Left cardiac atrium (tissue), 4 donors: ENCODE data around the gene DHX58. TPM values are rescaled to one million over a fixed set of nuclear protein-coding genes. Genes with fewer than 3 reads are reported as not detected.

Experiments used
- ATAC-seq, 2 donors: fragments of 200-7000 bp; cut with Tn5 transposase; one replicate each; pipeline ENCODE4 v1.9.1; 2020; ENCODE audit warnings: mild to moderate bottlenecking in 2 of 2, moderate library complexity in 2 of 2
- DNase-seq: peaks from one replicate; pipeline ENCODE4 v3.0.0-alpha.2; 2020
- intact Hi-C, 2 donors: fragments of 100-400 bp; cut with DNase I; formaldehyde crosslinking; loops; one replicate each; pipeline versions ENCODE4 v1.14.1 to v1.15.1; 2022 to 2023
- total RNA-seq, 2 donors: library from RNA; stranded (reverse); fragmentation: NEBNext Ultra II Directional; extraction: Animal tissue kit (Norgen Biotek cat#: 25700); gene quantifications; one replicate each; pipeline ENCODE4 v1.2.1, GENCODE V29; 2021
- donor health status: DM: no; HTN: yes; CAD: no.
- donor health status: DM: no; HTN: yes; CAD: no; lungs with severe emphysema.
- donor health status: DM: yes; HTN: yes; CAD: no.
- donor health status: Dilated cardiomyopathy.

DHX58 gene
- total RNA-seq, 2 donors from 2014 or later, result 6.4 to 6.7 TPM

- ATAC-seq (peak in 1 of 2 donors; percentile 34), DNase-seq (peak; percentile 51)
- intact Hi-C loops, result loop anchor here in 1 of 2 donors (5.0 kb wide), 2 partner anchors 35 to 50 kb away; no protein-coding TSS in a partner anchor
These were observed 45.0 kb downstream of the DHX58 start for GRCh38 chr17:42067371-42068091.

DNA sequence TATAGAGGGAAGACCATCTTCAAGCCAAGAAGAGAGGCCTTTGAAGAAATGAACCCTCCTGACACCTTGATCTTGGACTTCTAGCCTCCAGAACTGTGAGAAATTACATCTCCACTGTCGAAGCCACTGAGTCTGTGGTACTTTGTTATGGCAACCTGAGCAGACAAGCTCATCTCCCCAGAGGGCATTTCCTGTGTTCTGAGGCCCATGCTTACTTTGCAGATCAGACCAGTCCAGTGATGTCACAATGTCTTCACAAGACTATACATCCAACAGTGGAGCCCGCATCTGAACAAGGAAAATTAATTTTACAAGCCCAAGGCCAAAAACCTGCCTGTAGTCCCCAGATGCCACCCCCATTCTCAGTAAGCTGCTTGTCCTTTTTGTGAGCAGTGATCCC, 47.3 kb downstream of the DHX58 start:
- intact Hi-C loops, result loop anchor here in 1 of 2 donors (5.0 kb wide), 2 partner anchors 37 to 52 kb away; no protein-coding TSS in a partner anchor
- ATAC-seq, result no peak
- DNase-seq, result no peak

DNA sequence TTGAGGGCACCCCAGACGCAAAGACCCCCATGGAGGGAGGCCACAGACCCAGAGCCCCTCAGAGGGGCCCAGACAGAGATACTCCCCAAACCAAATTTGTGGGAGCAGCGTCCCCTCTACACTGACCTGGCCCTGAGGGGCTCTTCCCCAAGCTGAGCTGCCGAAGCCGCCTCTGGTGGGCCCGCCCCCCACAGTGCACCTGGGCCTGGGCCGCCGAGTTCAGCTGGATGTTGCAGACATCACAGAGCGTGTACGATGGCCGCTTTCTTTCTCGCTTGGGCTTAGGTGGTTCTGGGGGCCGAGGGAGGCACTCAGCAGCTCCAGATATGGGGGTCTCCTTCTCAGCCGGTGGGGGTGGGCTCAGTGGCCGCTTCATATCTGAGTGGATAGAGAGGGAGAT, 49.8 kb downstream of the DHX58 start:
- no peak for DNase-seq

DNA sequence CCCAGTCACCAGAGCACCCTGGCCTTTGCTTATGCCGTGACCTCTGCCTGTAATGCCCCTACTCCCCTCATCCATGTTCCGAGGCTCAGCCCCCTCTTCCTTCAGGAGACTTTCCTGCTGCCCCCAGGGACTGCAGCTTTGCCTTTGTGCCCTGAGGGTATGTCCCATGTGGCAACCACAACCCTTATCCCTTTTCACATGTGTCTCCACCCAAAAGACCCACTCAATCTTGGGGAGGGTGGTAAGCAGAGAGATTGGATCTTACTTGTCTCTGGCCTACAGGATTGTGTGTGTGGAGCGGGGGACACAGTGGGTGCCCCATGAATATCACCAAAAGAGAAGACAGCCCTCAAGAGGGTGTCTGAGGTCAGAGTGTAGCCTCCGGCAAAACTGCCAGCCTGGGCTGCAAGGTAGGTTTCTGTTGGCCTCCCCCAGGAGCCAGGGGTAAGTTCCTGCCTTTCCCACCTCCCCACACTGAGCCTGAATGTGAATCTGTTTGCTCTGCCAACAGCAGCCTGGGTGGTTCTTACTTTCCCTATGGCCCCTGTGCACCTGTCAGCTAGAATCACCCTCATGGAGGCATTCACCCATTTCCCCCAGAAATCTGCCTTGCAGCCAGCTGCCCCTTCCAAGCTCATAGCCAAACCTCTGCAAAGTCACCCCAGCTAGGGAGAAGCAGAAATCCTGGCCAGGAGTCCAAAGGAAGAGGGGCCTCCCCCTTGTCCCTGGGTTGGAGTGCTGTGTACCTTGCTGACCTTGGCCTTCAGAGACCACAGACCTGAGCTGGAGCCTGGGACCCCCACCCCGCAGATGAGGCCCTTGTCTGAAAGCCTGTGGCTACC, 50.6 kb downstream of the DHX58 start:
- ATAC-seq (no peak), DNase-seq (no peak)
- intact Hi-C loops, result loop anchor here in 1 of 2 donors (5.0 kb wide), 1 partner anchor 35 kb away; no protein-coding TSS in a partner anchor

More for the DNA sequence above, 49.8 kb downstream of the DHX58 start:
- intact Hi-C loops, result loop anchor here in 1 of 2 donors (5.0 kb wide), 1 partner anchor 35 kb away; no protein-coding TSS in a partner anchor
- no peak for ATAC-seq

DNA sequence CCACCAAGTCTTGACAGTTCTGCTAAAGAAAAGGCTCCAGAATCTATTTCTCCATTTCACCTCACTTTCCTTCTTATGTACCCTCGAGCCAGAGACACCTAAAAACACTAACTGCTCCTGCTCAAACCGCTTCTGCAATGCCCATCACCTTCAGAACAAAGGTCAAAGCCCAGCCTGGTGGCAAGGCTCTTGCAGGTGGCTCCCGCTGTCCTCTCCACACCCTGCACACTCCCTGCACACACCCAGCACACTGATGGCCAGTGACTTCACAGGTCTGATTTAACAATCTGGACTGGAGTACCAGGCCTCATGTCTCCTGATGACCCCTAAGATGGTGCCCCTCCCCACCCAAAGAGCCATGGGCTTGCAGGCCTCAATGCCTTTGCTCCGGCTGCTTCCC, 52.3 kb downstream of the DHX58 start:
- intact Hi-C loops, result loop anchor here in 1 of 2 donors (5.0 kb wide), 1 partner anchor 33 kb away; no protein-coding TSS in a partner anchor
- DNase-seq, result no peak
- no peak for ATAC-seq

DNA sequence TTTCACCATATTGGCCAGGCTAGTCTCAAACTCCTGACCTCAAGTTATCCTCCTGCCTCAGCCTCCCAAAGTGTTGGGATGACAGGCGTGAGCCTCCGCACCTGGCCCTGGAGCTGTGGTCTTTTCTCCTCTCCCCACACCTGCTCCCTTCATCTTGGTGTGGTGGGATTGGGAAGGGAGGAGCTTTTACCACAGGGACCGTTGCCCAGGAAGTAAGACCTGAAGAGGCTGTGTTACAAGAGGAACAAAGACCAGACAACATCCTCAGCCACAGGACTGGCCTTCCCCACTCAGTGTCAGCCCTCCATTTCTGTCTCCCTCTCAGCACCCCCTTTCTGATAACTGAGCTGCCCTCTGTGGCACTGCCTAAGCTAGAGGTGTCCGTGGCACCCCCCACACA, 52.7 kb downstream of the DHX58 start:
- DNase-seq, result no peak
- no peak for ATAC-seq
- intact Hi-C loops, result loop anchor here in 1 of 2 donors (5.0 kb wide), 1 partner anchor 33 kb away; no protein-coding TSS in a partner anchor

- DNase-seq (no peak), ATAC-seq (no peak)
- intact Hi-C loops, result no loop called here
These were observed 54.5 kb downstream of the DHX58 start for GRCh38 chr17:42058063-42058462.

- intact Hi-C loops, result no loop called here
- ATAC-seq, result no peak
- no peak for DNase-seq
These were observed 55.9 kb downstream of the DHX58 start for GRCh38 chr17:42056635-42057034.

DNA sequence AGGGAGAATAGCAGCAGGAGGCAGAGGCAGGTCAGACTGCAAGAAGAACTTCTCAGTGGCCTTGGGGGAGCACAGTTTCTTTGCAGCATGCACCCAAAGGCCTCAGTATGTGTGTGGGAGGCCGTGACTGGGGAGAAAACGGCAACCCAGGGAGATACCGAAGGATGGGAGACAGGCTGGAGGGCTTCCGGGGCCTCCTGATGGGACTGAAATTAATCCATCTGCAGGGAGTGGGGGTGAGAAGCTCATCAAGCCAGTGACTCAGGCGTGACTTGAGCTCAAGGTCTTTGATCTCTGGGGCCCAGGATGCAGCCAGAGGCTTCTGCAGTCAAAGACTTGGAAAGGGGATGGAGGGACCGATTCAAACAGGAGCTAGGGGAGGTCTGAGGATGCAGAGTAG, 57.0 kb downstream of the DHX58 start:
- DNase-seq (no peak), ATAC-seq (no peak)
- intact Hi-C loops, result no loop called here

GRCh38 chr17:42055027-42055426, 57.5 kb downstream of the DHX58 start:
- ATAC-seq, result no peak
- intact Hi-C loops, result no loop called here
- no peak for DNase-seq

DNA sequence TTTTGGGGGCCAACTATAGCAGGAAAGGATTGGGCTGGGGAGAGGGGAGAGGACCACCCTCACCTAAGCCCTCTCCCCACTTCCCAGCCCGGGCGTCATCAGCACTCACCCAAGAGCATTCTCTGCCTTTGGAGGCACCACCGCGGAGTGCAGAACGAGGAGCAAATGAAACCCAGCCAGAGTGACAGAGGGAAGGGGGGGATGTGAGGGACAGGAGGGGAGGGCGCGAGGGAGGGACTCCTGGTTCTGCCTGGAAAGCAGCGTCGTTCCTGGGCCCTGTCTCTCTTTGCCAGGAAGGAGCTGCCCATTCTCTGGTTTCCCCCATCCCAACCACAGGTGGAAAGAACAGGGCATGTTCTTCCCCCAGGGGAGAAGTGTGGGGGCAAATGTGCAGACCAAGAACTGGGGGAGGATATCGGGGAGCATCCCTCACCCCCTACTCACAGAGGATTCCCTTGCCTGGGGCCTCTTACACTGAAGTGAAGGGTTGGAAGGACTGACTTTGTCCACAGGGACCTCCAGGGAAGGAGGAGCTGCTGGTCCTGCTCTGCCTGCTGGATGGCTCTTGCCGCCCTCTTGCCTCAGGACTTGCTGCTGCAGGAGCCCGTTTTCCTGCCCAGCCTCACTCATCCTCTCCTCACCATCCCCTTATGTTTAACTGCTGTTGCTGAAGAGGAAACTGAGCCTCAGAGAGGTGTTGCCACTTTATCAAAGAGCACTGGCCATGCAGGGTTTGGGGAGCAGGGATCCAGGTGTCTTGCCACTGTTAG, 58.6 kb downstream of the DHX58 start:
- intact Hi-C loops, result no loop called here
- ATAC-seq, result no peak

GRCh38 chr17:42052346-42052877, 60.1 kb downstream of the DHX58 start:
- intact Hi-C loops, result no loop called here
- no peak for ATAC-seq
- DNase-seq, result no peak

More for the DNA sequence above, 58.6 kb downstream of the DHX58 start:
- no peak for DNase-seq

GRCh38 chr17:42051645-42052044, 60.9 kb downstream of the DHX58 start:
- ATAC-seq, result no peak
- no peak for DNase-seq
- intact Hi-C loops, result no loop called here

Other genes with a start within 250 kb of the DHX58 start
- gene KLHL11, start 247.3 kb downstream of the DHX58 start, total RNA-seq, result 1 to 10 TPM; 4.7 to 6.1 TPM
- 10 to 100 TPM; 58.7 to 72.2 TPM for gene ACLY, start 193.8 kb downstream of the DHX58 start, total RNA-seq
- gene ODAD4, start 182.1 kb downstream of the DHX58 start, total RNA-seq, result 1 to 10 TPM; 1.0 to 1.3 TPM
- gene CNP, start 145.9 kb downstream of the DHX58 start, total RNA-seq, result 10 to 100 TPM; 40.3 to 43.7 TPM
- gene DNAJC7, start 95.3 kb downstream of the DHX58 start, total RNA-seq, result 10 to 100 TPM; 57.5 to 73.9 TPM
- gene NKIRAS2, start 92.6 kb downstream of the DHX58 start, total RNA-seq, result 10 to 100 TPM; 35.3 to 45.9 TPM
- under 1 TPM; 0.68 to 0.94 TPM for gene C17orf113, start 62.1 kb downstream of the DHX58 start, total RNA-seq
- under 1 TPM; 0.13 to 0.27 TPM for gene ZNF385C, start 14.2 kb downstream of the DHX58 start, total RNA-seq
- gene KAT2A, start 8.7 kb upstream of the DHX58 start, total RNA-seq, result 10 to 100 TPM; 19.8 to 23.4 TPM
- under 1 TPM in 1 of 2 donors, not detected in 1; 0.24 TPM for gene HSPB9, start 10.1 kb upstream of the DHX58 start, total RNA-seq
- 10 to 100 TPM; 68.2 to 72.6 TPM for gene RAB5C, start 42.3 kb upstream of the DHX58 start, total RNA-seq
- gene KCNH4, start 68.4 kb upstream of the DHX58 start, total RNA-seq, result under 1 TPM; 0.18 to 0.21 TPM
- gene HCRT, start 72.7 kb upstream of the DHX58 start, total RNA-seq, result not detected
- 10 to 100 TPM; 10.4 to 11.7 TPM for gene GHDC, start 81.8 kb upstream of the DHX58 start, total RNA-seq
- 10 to 100 TPM; 42.4 to 46.2 TPM for gene STAT5B, start 163.7 kb upstream of the DHX58 start, total RNA-seq
- 10 to 100 TPM; 38.1 to 40.6 TPM for gene STAT5A, start 175.8 kb upstream of the DHX58 start, total RNA-seq